Mucosa of rectum (tissue), 2 donors: Measurements from ENCODE around the gene KBTBD3.

ENCODE experiments used
- H3K27ac ChIP-seq, 2 donors: one replicate each; pipeline ENCODE4 v1.7.0; 2013; ENCODE audit warnings: inconsistent platforms in 2 of 2, low read depth in 2 of 2, low read length in 2 of 2
- H3K27me3 ChIP-seq, 2 donors: one replicate each; pipeline ENCODE4 v1.7.0; 2013; ENCODE audit warnings: low read length in 2 of 2; ENCODE audit not compliant: control insufficient read depth in 2 of 2, insufficient read depth in 2 of 2
- H3K36me3 ChIP-seq, 2 donors: one replicate each; pipeline ENCODE4 v1.7.0; 2013; ENCODE audit warnings: low read length in 2 of 2; ENCODE audit not compliant: control insufficient read depth in 2 of 2, insufficient read depth in 2 of 2
- H3K4me1 ChIP-seq, 2 donors: one replicate each; pipeline ENCODE4 v1.7.0; 2013; ENCODE audit warnings: low read length in 2 of 2, mild to moderate bottlenecking in 1 of 2; ENCODE audit not compliant: control insufficient read depth in 2 of 2, insufficient read depth in 2 of 2
- H3K4me3 ChIP-seq, 2 donors: one replicate each; pipeline ENCODE4 v1.7.0; 2013; ENCODE audit warnings: low read length in 2 of 2
- H3K9ac ChIP-seq, 2 donors: one replicate each; pipeline ENCODE4 v1.7.0; 2013; ENCODE audit warnings: low read length in 2 of 2, low read depth in 1 of 2, mild to moderate bottlenecking in 1 of 2
- H3K9me3 ChIP-seq, 2 donors: one replicate each; pipeline ENCODE4 v1.7.0; 2013; ENCODE audit warnings: low read length in 2 of 2; ENCODE audit not compliant: control insufficient read depth in 2 of 2
- donor health status: healthy.
- donor health status: Normal muscosa, but diverticular disease.

KBTBD3 gene

DNA sequence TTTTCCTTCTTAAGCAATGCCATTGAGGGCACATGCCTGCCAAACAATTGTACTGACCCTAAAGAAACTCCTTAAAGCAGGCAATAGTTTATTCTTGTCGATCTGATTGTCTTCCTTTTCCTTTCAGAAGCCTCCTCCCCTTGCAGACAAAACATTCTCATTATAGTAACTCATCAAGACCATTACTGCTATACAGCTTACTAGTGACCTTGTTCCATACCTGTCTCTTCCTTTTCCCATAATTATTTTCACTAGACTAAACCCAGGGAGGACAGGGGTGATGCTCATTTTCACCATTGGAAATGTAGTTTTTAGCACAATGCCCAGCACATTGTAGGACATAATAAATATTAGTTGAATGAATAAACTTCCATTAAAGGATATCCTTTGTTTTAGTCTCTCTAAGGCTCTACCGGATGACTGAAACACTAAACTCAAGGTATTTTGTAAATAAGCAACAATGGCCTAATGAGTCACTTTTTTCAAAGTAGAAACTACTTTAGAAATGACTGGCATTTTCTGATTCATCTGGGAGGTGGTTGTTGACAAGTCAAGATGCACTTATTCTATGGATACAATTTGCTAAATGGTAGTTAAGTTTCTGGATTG lies 45.8 kb downstream of the KBTBD3 start:
- H3K4me1 ChIP-seq, result no peaks in the 10 kb centered on the region
- no peaks in the 10 kb centered on the region for H3K9me3 ChIP-seq
- H3K4me3 ChIP-seq, result no peak overlapping the region
- H3K27me3 ChIP-seq, result peaks cover 0 to 3% of the 10 kb centered on the region in 2 donors
- H3K27ac ChIP-seq, result no peak overlapping the region
- no peak overlapping the region for H3K9ac ChIP-seq
- no peaks in the 10 kb centered on the region for H3K36me3 ChIP-seq

DNA sequence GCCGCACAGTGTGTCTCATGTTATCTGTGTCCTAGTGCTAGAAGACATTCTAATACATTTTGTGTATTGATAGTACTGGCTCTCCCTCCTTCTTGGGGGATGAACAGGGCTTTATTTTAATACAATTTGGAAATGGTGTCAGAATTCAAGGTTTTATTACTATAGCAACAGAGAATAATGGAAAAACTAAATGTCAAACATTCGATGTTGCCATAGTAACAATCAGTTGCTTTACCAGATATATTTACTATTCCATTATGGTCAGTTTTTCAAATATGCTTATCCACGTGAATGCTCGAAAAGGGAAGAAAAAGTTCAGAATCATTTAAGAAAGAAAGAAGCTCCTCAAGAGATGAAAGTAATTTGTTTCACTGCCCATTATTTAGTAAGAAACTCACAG lies 46.5 kb downstream of the KBTBD3 start:
- Histone ChIP-seq H3K9me3 (no peaks in the 10 kb centered on the region), H3K36me3 (no peaks in the 10 kb centered on the region)

DNA sequence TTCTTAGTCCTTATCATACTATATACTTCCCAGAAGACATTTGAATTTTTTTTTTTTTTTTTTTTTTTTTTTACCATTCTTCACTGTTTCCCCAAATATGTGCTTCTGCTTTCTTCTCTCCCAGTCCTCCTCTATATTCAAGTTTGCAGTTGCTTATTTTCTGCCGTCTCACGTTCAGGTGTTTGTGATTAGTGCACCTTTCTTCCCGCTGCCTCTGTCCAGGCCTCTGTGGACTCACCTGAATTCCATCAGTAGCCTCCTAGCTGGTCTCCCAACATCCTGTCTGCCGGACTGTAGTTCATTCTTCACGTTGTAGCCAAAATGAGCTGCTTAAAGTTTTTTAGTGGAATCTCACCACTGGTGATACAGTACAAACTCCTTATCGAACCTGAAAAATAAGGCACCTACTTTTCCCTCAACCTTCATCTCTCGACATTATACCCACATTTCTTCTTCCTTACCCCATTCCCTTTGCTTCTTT lies 54.3 kb downstream of the KBTBD3 start:
- Histone ChIP-seq H3K4me1 (peaks cover 0 to 9% of the 10 kb centered on the region in 2 donors), H3K9me3 (no peaks in the 10 kb centered on the region), H3K9ac (peak overlapping the region; percentile 52 to 60), H3K4me3 (peak overlapping the region; percentile 86 to 96), H3K36me3 (no peaks in the 10 kb centered on the region), H3K27me3 (no peaks in the 10 kb centered on the region), H3K27ac (peak overlapping the region; percentile 72 to 79)

More for the DNA sequence above, 46.5 kb downstream of the KBTBD3 start:
- no peaks in the 10 kb centered on the region for H3K4me1 ChIP-seq
- no peak overlapping the region for H3K4me3 ChIP-seq
- H3K27ac ChIP-seq, result no peak overlapping the region
- H3K9ac ChIP-seq, result no peak overlapping the region
- peaks cover 0 to 3% of the 10 kb centered on the region in 2 donors for H3K27me3 ChIP-seq

DNA sequence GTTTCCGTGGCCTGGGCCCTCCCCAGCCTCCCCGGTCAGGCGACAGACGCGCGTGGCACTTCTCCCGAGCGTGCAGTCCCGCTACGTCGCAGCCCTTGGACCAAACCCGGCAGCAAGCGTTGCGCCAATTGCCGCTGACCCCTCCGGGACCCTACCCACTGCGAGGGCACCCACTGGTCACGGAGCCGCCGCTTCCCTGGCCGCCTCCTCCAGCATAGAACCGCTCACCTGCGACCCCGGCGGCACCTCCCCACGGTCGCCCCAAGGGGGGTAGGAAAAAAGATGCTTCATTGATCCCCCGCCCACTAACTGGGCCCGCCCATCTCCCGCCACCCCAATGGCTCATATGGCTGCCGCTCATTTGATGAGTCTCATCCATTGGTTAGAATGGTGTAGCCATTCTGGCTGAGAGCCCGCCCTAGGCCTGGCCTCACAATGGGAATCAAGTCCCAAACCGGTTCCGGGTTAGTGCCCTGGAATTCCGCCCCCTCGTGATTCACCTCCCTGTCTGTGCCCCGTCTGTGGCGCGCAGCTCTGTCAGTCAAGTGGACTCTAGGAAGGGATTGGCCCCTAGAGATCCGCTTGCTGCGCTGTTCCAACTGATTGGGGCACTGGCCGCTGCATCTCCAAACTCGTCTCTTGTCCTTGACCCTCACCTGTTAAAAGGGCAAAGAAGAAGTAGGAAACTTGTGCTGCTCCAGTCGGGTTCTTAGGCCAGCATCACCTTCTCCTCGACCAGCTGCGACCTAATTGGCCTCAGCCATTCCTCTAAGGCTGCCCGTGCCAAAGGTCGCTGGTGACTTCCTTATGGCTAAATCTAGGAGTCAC lies 55.0 kb downstream of the KBTBD3 start, which contains the start of gene MSANTD4:
MSANTD4 (minus strand) TSS at position 274 of the 828 bp plus-strand sequence. CDS start 11,323 bp downstream, outside the sequence.
- Histone ChIP-seq H3K4me1 (peaks cover 0 to 9% of the 10 kb centered on the region in 2 donors), H3K27me3 (no peaks in the 10 kb centered on the region), H3K4me3 (peak within 1 kb of the TSS; percentile 86 to 96), H3K9me3 (no peaks in the 10 kb centered on the region), H3K9ac (peak within 1 kb of the TSS; percentile 60 to 66), H3K36me3 (no peaks in the 10 kb centered on the region), H3K27ac (peak within 1 kb of the TSS; percentile 72 to 79)

DNA sequence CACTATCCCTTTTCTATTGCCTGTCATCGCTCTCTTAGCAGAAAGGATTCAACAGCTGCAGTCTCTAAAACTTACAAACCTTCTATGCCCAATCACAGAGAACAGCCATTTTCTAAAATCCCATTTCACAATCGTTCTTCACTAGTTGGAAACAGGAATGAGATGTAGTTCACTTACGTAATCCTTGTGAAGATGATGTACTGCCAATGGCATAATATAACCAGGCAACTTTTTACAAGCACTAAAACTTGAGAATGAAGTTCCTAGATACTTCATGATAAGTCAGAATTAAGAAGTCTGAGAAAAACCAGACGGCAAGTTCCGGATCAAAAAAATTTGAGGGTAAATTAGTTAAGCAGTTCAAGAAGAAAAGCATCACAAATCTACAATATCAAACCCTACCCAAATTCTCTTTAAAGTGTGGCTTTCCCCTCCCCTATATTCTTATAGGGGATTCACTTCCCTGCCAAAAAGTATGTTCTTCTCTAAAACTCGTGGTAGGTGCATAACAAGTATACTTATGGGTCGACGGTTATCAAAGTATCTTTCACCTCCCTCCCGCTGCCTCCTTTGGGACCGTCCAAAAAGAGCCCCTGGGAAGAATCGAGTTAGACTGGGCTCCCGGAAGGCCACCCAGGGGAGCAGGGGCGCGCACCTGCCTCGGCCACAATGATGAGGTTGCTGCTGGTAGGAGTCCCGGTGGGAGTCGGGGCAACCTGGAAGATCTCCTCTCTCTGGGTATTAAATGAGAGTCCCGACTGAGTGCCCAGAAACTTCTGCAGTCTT lies 55.8 kb downstream of the KBTBD3 start:
- H3K4me1 ChIP-seq, result peaks cover 0 to 9% of the 10 kb centered on the region in 2 donors
- H3K36me3 ChIP-seq, result no peaks in the 10 kb centered on the region
- no peaks in the 10 kb centered on the region for H3K27me3 ChIP-seq
- H3K4me3 ChIP-seq, result peak overlapping the region; percentile 86 to 96
- no peaks in the 10 kb centered on the region for H3K9me3 ChIP-seq
- peak overlapping the region; percentile 58 to 66 for H3K9ac ChIP-seq
- H3K27ac ChIP-seq, result peak overlapping the region; percentile 52 to 63

DNA sequence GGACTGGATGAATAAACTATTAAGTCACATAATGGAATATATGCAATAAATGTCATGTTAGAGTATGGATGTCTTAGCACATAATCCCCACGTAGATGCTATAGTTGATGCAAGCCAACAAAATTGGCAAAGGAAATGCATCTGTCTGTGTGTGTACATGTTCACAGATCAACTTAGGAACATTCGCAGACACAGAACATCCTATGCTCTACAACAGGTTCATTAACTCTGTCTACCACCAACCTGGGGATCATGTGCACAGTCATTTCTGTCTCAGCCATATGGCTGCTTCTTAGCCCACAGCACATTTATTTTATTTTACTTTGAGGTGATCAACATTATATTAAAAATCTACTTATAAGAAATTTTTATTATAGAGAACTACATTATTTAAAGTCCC lies 60.1 kb downstream of the KBTBD3 start:
- H3K4me1 ChIP-seq, result peaks cover 0 to 5% of the 10 kb centered on the region in 2 donors

DNA sequence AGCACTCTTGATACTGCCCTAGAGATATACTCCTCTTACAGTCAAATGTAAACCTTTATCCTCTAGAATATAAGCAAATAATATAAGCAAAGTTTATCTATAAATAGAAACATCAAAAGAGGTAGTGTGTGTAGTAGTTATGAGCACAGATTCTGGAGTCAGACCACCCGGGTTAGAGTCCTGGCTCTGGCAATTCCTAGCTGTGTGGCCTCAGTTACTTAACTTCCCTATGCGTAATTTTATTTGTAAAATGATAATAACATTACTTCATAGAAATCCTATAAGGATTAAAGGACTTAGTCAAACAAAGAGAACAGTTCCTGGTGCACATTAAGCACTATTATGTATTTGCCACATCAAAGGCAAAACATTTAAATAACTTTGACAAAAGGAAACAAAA lies 62.1 kb downstream of the KBTBD3 start:
- Histone ChIP-seq H3K9me3 (no peaks in the 10 kb centered on the region), H3K27ac (no peak overlapping the region), H3K4me3 (no peak overlapping the region), H3K27me3 (no peaks in the 10 kb centered on the region), H3K36me3 (peaks cover 7 to 8% of the 10 kb centered on the region in 2 donors), H3K9ac (no peak overlapping the region), H3K4me1 (no peaks in the 10 kb centered on the region)

More for the DNA sequence above, 60.1 kb downstream of the KBTBD3 start:
- Histone ChIP-seq H3K36me3 (no peaks in the 10 kb centered on the region), H3K9me3 (no peaks in the 10 kb centered on the region), H3K27me3 (no peaks in the 10 kb centered on the region), H3K9ac (no peak overlapping the region), H3K27ac (no peak overlapping the region), H3K4me3 (no peak overlapping the region)

DNA sequence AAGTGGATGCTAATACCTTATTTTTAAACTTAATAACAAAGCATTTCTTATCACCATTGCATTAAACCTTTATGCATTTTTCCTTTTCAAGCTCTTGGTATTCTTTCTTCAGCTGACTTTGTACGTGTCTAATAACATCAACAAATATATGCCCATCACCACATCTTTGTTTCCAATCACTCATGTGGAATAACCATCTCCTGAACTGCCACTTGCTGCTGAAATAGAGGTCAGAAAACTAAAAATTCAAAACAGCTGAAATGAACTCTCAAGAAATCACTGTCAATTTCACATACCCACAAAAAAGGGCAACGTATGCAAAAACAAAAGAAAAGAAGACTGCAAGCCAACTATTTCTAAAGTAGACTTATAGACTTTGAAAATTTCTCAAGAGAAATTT lies 62.5 kb downstream of the KBTBD3 start:
- H3K4me3 ChIP-seq, result no peak overlapping the region
- H3K36me3 ChIP-seq, result peaks cover 10 to 11% of the 10 kb centered on the region in 2 donors
- no peak overlapping the region for H3K27ac ChIP-seq
- no peaks in the 10 kb centered on the region for H3K4me1 ChIP-seq
- H3K9ac ChIP-seq, result no peak overlapping the region
- H3K9me3 ChIP-seq, result no peaks in the 10 kb centered on the region
- no peaks in the 10 kb centered on the region for H3K27me3 ChIP-seq

DNA sequence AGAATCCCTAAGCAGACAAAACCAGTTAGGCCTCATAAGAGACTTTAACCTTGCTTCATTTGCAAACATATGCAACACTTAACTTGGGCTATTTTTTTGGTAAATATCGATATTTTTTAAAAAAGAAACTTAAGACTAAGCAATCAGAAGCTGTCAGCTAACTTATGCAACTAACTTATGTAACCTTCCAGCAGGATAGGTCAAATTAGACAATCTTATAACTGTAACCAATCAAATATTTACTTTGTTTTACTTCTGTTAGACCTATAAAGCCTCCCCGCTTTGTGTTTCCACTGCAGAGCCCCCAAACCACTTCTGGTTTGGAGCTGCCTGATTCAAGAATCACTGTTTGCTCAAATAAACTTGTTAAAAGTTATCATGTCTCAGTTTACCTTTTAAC lies 63.1 kb downstream of the KBTBD3 start:
- Histone ChIP-seq H3K9me3 (no peaks in the 10 kb centered on the region), H3K4me1 (no peaks in the 10 kb centered on the region), H3K9ac (no peak overlapping the region), H3K36me3 (peaks cover 16 to 17% of the 10 kb centered on the region in 2 donors), H3K27ac (no peak overlapping the region), H3K4me3 (no peak overlapping the region), H3K27me3 (no peaks in the 10 kb centered on the region)
